ENCODE data around the gene WNT7B.
A peak's percentile ranks its signal among the peaks of the same experiment; 100 is the strongest.

WNT7B gene

DNA sequence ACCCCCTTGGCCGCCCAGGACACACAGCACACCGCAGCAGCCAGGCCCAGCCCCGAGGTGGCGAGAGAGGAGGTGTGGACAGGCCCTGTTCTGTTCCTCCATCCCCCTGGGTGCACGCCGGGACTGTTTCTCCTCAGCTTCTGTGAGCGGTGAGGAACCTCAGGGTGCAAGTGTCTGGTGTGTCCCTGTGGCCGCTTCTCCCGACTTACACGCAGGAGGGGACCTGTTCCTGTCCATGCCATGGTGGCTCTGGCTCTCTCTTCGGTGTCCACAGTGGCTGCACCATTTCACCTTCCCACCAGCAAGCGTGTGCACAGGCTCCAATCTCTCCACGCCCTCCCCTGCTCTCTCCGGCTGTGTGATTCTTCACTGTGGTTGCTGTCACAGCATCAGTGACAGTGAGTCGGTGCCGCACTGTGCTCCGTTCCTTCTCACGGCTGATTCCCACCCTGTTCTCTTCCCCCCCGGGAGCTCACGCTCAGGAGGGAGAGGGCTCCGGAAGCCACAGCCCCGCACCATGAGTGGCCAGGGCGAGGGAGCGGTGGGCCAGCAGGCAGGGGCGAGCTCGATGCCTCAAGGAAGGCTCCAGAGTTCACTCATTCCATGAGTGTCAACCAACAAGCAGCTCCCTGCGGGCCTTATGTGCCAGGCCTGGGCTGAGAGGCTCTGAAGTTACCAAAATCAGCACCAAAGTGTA is 18.6 kb upstream of the WNT7B start:
- no peak for DNase-seq (ENCODE audit: low read depth, low spot score)

GRCh38 chr22:45994491-45995404 is 17.8 kb upstream of the WNT7B start:
- peak; percentile 83 for DNase-seq (ENCODE audit: low read depth, low spot score)

DNA sequence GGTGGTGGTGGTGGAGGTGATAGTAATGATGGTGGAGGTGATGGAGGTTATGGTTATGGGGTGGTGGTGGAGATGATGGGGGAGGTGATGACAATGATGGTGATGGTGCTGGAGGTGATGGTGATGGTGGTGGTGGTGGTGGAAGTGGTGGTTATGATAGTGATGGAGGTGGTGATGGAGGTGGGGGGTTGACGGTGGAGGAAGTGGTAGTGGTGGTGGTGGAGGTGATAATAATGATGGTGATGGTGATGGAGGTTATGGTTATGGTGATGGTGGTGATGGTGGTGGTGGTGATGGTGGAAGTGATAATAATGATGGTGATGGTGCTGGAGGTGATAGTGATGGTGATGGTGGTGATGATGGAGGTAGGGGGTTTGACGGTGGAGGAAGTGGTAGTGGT is 16.9 kb upstream of the WNT7B start:
- no peak for DNase-seq (ENCODE audit: low read depth, low spot score)

DNA sequence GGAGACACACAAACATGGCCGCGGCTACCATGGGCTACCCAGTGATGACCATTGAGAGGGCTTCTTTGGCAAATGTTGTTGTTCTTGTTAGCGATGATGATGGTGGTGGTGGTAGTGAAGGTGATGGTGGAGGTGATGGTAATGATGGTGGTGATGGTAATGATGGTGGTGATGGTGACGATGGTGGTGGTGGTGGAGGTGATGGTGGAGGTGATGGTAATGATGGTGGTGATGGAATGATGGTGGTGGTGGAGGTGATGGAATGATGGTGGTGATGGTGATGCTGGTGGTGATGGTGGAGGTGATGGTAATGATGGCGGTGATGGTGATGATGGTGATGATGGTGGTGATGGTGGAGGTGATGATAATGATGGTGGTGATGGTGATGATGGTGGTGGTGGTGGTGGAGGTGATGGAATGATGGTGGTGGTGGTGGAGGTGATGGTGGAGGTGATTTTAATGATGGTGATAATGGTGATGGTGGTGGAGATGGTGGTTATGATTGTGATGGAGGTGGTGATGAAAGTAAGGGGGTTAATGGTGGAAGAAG is 16.3 kb upstream of the WNT7B start:
- DNase-seq (ENCODE audit: low read depth, low spot score) = no peak

GRCh38 chr22:45992737-45993136 is 15.8 kb upstream of the WNT7B start:
- no peak for DNase-seq (ENCODE audit: low read depth, low spot score)

DNA sequence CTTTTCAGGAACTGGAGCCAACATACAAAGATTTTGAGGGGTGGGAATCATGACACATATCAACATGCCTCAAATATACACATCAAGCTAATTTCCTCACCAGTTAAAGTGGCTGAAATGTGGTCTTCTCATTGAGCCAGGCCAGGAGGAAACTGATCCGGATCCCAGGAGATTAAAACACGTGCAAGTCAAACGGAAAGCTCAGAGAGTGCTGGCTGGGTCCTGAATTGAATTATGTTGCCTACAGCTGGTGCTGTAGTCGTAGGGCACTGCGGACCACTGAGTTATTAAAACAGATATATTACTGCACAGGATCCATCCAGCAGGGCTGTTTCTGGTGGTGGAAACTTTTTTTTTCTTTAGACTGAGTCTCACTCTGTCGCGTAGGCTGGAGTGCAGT is 14.1 kb upstream of the WNT7B start:
- DNase-seq (ENCODE audit: low read depth, low spot score) = no peak

DNA sequence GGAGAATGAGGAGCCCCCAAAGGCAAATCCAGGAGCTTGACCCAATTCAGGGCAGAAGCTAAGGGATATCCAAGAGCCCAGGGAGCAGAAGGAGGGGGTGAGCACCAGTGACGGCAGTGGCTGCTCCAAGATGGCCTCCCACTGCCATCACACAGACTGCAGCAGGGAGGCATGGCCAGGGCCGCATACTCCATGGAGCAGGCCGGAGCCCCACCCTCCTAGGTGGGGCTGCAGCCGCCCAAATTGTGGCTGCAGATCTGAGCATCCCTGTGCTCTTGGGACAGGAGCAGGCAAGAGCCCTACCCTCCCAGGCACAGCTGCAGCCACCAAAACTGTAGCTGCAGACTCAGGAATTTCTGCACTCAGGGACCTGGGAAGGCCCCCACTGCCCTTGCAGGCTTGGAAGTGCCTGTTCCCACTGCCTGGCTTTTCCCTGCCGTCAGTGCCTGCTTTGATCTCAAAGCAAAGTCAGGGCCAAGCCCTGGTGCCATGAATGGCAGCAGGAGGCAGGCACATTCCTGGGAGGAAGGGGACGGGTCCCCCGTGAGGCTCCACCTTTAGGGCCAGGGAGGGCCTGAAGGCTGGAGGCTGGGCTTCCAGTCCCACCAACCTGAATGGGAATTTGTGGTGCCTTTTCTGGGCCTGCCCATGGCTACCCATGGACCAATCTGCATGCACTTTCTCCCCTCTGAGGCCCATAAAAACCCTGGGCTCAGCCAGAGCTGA is 10.3 kb upstream of the WNT7B start:
- DNase-seq (ENCODE audit: low read depth, low spot score) = no peak

GRCh38 chr22:45984316-45984916 is 7.5 kb upstream of the WNT7B start:
- no peak for DNase-seq (ENCODE audit: low read depth, low spot score)

- no peak for DNase-seq (ENCODE audit: low read depth, low spot score)
These were observed 6.8 kb upstream of the WNT7B start for GRCh38 chr22:45983797-45984196.

- DNase-seq (ENCODE audit: low read depth, low spot score) = no peak
These were observed 3.8 kb upstream of the WNT7B start for GRCh38 chr22:45980761-45981160.

DNA sequence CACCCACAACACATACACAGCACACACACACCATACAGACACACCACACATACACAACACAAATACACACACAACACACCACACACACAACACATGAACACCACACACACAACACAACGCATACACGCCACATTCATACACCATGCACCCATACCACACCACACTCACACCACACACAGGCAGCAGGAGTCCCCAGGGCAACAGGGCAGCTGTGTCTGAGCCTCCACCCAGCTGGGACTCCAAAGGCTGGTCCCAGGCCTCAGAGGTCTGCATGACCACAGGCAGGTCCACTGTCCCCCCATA is 3.3 kb upstream of the WNT7B start:
- no peak for DNase-seq (ENCODE audit: low read depth, low spot score)

DNA sequence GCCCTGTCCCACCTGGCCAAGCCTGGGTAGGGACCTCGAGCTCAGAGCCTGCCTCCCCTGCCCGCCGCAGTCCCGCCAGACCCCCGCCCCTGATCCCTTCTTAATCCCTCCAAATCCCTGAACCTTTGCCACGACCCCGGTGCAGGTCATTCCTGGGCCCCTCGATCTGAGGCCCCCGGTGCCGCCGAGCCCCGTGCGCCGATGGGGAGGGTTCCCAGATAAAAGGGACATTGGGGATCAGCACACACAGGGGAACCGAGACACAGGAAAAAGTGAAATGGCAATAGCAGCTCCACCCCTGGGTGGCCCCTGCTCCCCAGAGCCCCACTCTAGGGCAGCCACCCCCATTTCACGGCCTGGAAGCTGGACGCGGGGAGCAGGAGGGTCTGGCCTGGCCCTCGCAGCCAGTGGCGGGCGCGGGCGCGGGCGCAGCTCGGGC is 1.3 kb upstream of the WNT7B start:
- no peak for DNase-seq (ENCODE audit: low read depth, low spot score)

DNA sequence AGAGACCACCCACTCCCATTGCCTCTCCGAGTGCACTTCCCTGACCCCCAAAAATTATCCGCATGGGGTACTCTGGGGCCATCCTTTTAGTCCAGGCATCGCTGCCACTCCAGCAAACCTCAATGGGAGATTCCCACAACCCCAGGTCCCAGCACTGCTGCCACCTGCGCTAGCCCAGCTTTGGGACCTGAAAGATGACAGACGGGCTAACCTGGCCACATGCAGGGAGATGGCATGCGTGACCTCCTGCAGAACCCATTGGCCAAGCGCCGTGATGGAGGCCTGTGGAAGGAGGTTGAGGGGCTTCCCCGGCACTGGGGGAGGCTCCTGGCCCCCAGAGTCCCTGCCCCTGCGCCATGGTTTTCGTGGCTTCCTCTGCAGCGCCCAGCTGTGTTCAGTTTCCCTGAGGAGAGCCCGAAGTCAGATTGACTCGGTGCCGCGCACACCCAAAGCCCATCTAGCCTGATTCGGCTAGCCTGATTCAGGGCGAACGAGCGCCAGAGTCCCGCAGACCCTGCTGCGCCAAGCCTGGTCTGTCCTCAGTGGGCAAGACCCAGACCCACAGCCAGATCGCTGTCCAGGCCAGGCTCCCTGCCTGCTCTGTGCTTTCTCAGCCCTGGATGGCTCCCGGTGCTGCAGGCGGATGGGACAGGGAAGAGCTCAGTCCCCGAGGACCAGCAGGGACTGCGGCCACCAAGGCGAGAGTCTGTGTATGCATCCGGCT is 751 bp upstream of the WNT7B start:
- DNase-seq (ENCODE audit: low read depth, low spot score) = peak; percentile 63

DNA sequence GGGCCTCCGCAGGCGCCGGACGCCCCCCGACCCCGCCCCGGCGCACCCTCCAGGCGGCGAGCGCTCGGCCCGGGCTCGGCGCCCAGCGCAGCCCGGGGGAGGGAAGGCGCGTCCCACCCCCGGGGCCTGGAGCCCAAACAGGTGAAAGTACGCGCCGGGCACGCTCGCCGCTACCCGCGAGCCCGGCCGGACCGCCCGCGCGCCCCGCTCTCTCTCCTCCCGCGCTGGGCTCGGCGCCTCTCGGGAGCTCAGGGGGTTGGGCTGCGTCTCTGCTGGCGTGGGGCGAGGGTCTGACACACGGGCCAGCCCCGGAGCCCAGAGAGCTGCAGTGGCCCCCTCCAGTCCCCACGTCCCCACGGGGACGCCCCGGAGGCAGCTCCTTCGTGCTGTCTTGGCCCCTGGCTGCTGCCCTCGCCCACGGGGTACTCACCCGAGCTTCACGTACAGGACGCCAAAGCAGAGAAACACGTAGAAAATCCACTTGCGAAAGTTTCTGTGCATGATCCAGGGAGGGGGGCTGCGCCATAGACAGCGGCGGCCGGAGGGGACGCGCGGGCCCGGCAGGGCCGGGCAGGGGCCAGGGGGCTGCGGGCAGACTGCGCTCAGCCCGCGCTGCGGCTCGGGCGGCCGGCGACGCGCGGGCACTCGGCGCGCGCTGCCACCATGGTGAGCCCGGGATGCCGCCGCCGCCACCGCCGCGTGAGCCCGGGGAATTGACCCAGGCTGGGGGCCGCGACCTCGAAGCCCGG is 534 bp downstream of the WNT7B start:
- DNase-seq (ENCODE audit: low read depth, low spot score) = peak; percentile 54

GRCh38 chr22:45975164-45976161 is 1.5 kb downstream of the WNT7B start:
- DNase-seq (ENCODE audit: low read depth, low spot score) = no peak

GRCh38 chr22:45974498-45974897 is 2.5 kb downstream of the WNT7B start:
- no peak for DNase-seq (ENCODE audit: low read depth, low spot score)

DNA sequence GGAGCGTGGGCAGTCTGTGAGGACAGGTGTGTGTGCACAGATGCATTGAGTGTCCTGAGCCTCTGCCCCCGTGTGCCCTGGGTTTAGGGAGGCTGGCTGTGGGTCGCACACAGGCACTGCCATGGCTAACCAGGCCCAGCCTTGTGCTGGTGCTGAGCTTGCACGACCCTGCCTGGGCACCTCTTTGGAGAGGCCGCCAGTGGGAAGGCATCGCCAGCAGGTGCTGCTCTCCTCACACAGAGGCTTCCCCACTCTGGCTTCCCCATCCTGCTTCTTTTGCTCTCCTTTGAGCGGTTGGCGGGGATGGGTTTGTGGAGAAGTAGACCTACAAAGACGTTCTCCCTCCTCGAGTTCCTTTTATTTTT is 4.1 kb downstream of the WNT7B start:
- DNase-seq (ENCODE audit: low read depth, low spot score) = no peak

DNA sequence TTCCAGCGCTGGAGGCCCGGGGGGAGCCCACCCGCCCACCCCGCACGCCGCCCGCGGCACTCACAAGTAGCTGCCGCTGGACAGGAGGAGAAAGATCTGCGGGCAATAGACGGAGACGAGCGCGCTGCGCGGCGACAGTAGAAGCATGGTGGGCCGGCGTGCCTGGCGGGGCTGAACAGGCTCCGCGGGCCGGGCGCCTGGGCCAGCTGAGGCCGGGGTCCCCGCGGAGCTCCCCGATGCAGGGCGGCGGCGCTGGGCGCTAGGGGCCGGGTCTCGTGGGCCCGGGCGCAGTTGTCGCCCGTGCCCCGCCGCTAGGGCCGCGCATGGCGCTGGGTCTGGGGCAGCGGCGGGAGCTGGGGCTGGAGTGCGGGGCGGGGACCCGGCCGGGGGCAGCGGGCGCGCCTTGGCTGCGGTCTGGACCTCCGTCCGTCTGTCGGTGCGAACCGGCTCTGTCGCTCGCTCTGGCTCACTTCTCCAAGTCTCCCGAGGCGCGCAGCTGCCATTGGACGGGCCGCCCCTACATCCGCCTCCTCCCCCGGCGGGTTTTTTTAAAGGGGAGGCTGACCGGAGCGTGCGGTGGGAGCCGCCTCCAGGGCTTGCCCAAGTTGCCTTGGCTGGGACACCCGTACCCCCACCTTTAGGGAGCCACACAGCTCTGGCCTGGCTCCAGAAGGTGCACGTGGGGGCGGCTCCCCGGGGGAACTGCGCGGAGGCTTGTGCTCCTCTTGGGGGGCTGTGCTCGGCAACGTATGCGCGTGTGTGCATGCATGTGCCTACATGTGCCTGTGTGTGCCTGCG is 4.7 kb downstream of the WNT7B start:
- DNase-seq (ENCODE audit: low read depth, low spot score) = peak; percentile 59

Measured in astrocyte of the hippocampus (primary cell).